Neural cell (in vitro differentiated cells): Measurements from ENCODE around the gene ZNF775.

Experiments
- CTCF ChIP-seq: fragments of 450-650 bp; IDR thresholded peaks from 2 replicates; pipeline ENCODE4 v1.5.1; 2014; ENCODE audit warnings: antibody characterized with exemption, mild to moderate bottlenecking, moderate library complexity; ENCODE audit not compliant: poor library complexity, severe bottlenecking
- EP300 ChIP-seq: fragments of 450-650 bp; conservative IDR thresholded peaks from 2 replicates; pipeline ENCODE4 v1.6.1; 2014; ENCODE audit warnings: antibody characterized with exemption, mild to moderate bottlenecking, moderate library complexity; ENCODE audit not compliant: poor library complexity, severe bottlenecking
- EZH2 ChIP-seq: fragments of 200-600, 300-800 bp; shearing (Covaris generic), sonication (generic); IDR thresholded peaks from 2 replicates; pipeline ENCODE4 v1.6.1; 2014; ENCODE audit warnings: antibody characterized with exemption, low read length, borderline replicate concordance, mild to moderate bottlenecking; ENCODE audit not compliant: insufficient read depth, poor library complexity, severe bottlenecking
- MXI1 ChIP-seq: fragments of 450-650 bp; conservative IDR thresholded peaks from 2 replicates; pipeline ENCODE4 v1.6.1; 2014; ENCODE audit warnings: antibody characterized with exemption, mild to moderate bottlenecking; ENCODE audit not compliant: poor library complexity, severe bottlenecking
- POLR2AphosphoS5 ChIP-seq: IDR thresholded peaks from 2 replicates; pipeline ENCODE4 v1.6.1; 2012
- RAD21 ChIP-seq: fragments of 450-650 bp; conservative IDR thresholded peaks from 2 replicates; pipeline ENCODE4 v1.6.1; 2014; ENCODE audit warnings: antibody characterized with exemption, mild to moderate bottlenecking, moderate library complexity
- SMC3 ChIP-seq: fragments of 450-650 bp; conservative IDR thresholded peaks from 2 replicates; pipeline ENCODE4 v1.6.1; 2014; ENCODE audit warnings: antibody characterized with exemption, mild to moderate bottlenecking, moderate library complexity; ENCODE audit not compliant: poor library complexity
- TAF1 ChIP-seq: IDR thresholded peaks from 2 replicates; pipeline ENCODE4 v1.6.1; 2012; ENCODE audit warnings: low read depth

DNA sequence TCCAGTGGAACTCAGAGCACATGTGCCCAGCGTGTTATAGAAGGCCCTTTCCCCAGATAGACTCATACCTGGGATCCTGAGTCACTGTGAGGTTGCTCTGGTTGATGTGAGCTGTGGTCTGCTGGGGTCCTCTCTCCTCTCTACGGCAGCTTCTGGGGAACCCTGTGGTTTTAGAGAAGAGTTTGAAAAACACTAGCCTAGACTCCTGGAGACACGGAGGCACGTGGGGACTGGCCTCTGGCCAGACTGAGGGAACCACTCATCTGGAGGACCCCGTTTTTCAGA is 10.3 kb downstream of the ZNF775 start:
- TF ChIP-seq POLR2AphosphoS5, result no peak
- no peak for TF ChIP-seq CTCF
- TF ChIP-seq EZH2, result no peak
- no peak for TF ChIP-seq EP300
- TF ChIP-seq SMC3, result no peak
- TF ChIP-seq MXI1, result no peak
- TF ChIP-seq TAF1, result no peak
- no peak for TF ChIP-seq RAD21
